ENCODE measurements around the gene LIN28B. TPM values are rescaled to one million over a fixed set of nuclear protein-coding genes. Genes with fewer than 3 reads are reported as not detected.
"Not testable (repeated sequence)": the region's sequence is repeated elsewhere in the genome, so short reads cannot be mapped to it uniquely, and the experiment has no call there.

The LIN28B gene
- total and polyA plus RNA-seq, 2 donors (not counting 1 experiment from before 2014, with no cell fraction given), result not detected

GRCh38 chr6:105078386-105078708 lies 121.4 kb downstream of the LIN28B start:
- Histone ChIP-seq H4K20me1 (ENCODE audit: control insufficient read depth, extremely low read depth, insufficient read depth, low read length) (no peaks in the 10 kb centered on the region), H3K79me2 (ENCODE audit: control insufficient read depth, insufficient read depth, low read length) (no peaks in the 10 kb centered on the region), H3K4me2 (ENCODE audit: extremely low read depth, insufficient read depth, low read length) (no peak overlapping the region), H3K4me3 (replicated peaks in 1 of 4; ENCODE audit: control extremely low read depth in 1 of 4, insufficient read depth in 1 of 4, low read depth in 3 of 4, low read length in 4 of 4) (no peak overlapping the region), H3K4me1 (ENCODE audit: control insufficient read depth, extremely low read depth, insufficient read depth, low read length) (no peaks in the 10 kb centered on the region), H2AFZ (ENCODE audit: low read length) (no peak overlapping the region), H3K36me3 (ENCODE audit: control insufficient read depth, insufficient read depth, low read length) (no peaks in the 10 kb centered on the region), H3K9ac (ENCODE audit: insufficient read depth, low read length) (no peak overlapping the region), H3K27ac (ENCODE audit: insufficient read depth, low read length) (no peak overlapping the region), H3K27me3 (ENCODE audit: control insufficient read depth, insufficient read depth, low read length) (no peaks in the 10 kb centered on the region), H3K9me3 (ENCODE audit: control insufficient read depth, insufficient read depth, low read depth, low read length) (no peaks in the 10 kb centered on the region)
- no peak for DNase-seq (ENCODE audit: low read depth in 2 of 2)
- TF ChIP-seq CTCF (conservative IDR thresholded peaks at IDR 0.05 in 1 of 2, IDR thresholded peaks at IDR 0.05 in 1 of 2; ENCODE audit: low read depth in 1 of 2, low read length in 2 of 2) (no peak), EZH2 (IDR thresholded peaks at IDR 0.05; ENCODE audit: low read length, missing control alignments) (no peak)

GRCh38 chr6:105080279-105080678 lies 123.4 kb downstream of the LIN28B start:
- Histone ChIP-seq H3K4me1 (ENCODE audit: control insufficient read depth, extremely low read depth, insufficient read depth, low read length) (no peaks in the 10 kb centered on the region), H3K79me2 (ENCODE audit: control insufficient read depth, insufficient read depth, low read length) (no peaks in the 10 kb centered on the region), H4K20me1 (ENCODE audit: control insufficient read depth, extremely low read depth, insufficient read depth, low read length) (no peaks in the 10 kb centered on the region), H3K9me3 (ENCODE audit: control insufficient read depth, insufficient read depth, low read depth, low read length) (no peaks in the 10 kb centered on the region), H3K9ac (ENCODE audit: insufficient read depth, low read length) (no peak overlapping the region), H2AFZ (ENCODE audit: low read length) (no peak overlapping the region), H3K4me3 (replicated peaks in 1 of 4; ENCODE audit: control extremely low read depth in 1 of 4, insufficient read depth in 1 of 4, low read depth in 3 of 4, low read length in 4 of 4) (no peak overlapping the region), H3K36me3 (ENCODE audit: control insufficient read depth, insufficient read depth, low read length) (no peaks in the 10 kb centered on the region), H3K27me3 (ENCODE audit: control insufficient read depth, insufficient read depth, low read length) (no peaks in the 10 kb centered on the region), H3K4me2 (ENCODE audit: extremely low read depth, insufficient read depth, low read length) (no peak overlapping the region), H3K27ac (ENCODE audit: insufficient read depth, low read length) (no peak overlapping the region)
- TF ChIP-seq EZH2 (IDR thresholded peaks at IDR 0.05; ENCODE audit: low read length, missing control alignments) (no peak), CTCF (conservative IDR thresholded peaks at IDR 0.05 in 1 of 2, IDR thresholded peaks at IDR 0.05 in 1 of 2; ENCODE audit: low read depth in 1 of 2, low read length in 2 of 2) (no peak)
- no peak for DNase-seq (ENCODE audit: low read depth in 2 of 2)

GRCh38 chr6:105081662-105082061 lies 124.8 kb downstream of the LIN28B start:
- H3K79me2 ChIP-seq (ENCODE audit: control insufficient read depth, insufficient read depth, low read length); H3K36me3 ChIP-seq (ENCODE audit: control insufficient read depth, insufficient read depth, low read length); H3K4me1 ChIP-seq (ENCODE audit: control insufficient read depth, extremely low read depth, insufficient read depth, low read length); H3K9ac ChIP-seq (ENCODE audit: insufficient read depth, low read length); H3K4me3 ChIP-seq (replicated peaks in 1 of 4; ENCODE audit: control extremely low read depth in 1 of 4, insufficient read depth in 1 of 4, low read depth in 3 of 4, low read length in 4 of 4); H3K9me3 ChIP-seq (ENCODE audit: control insufficient read depth, insufficient read depth, low read depth, low read length); DNase-seq (ENCODE audit: low read depth in 2 of 2); H3K27ac ChIP-seq (ENCODE audit: insufficient read depth, low read length); H2AFZ ChIP-seq (ENCODE audit: low read length); H4K20me1 ChIP-seq (ENCODE audit: control insufficient read depth, extremely low read depth, insufficient read depth, low read length); H3K27me3 ChIP-seq (ENCODE audit: control insufficient read depth, insufficient read depth, low read length); H3K4me2 ChIP-seq (ENCODE audit: extremely low read depth, insufficient read depth, low read length): not testable (repeated sequence)
